Activated naive CD4-positive, alpha-beta T cell treated with anti-CD3 and anti-CD28 coated beads, Interleukin-2, amount 10 ng/mL, durations not matched to agents 7 days and 5 days (primary cell): ENCODE data around the gene ATOH8.

Experiments
- CTCF ChIA-PET: fragments of 350-600 bp; sonication (Branson Sonifier 250); formaldehyde crosslinking; loops from one replicate; lab custom pipeline; 2021; ENCODE audit warnings: antibody characterized with exemption; lab: Charles Lee
- DNase-seq: peaks from one replicate; pipeline ENCODE4 v3.0.0-alpha.2; 2020
- H3K27ac Mint-ChIP-seq: one replicate; pipeline ENCODE4 v1.8.0; 2021; ENCODE audit warnings: mild to moderate bottlenecking, moderate library complexity, mixed read lengths
- H3K27me3 Mint-ChIP-seq: one replicate; pipeline ENCODE4 v1.8.0; 2021; ENCODE audit warnings: mild to moderate bottlenecking, mixed read lengths
- H3K36me3 Mint-ChIP-seq: one replicate; pipeline ENCODE4 v1.8.0; 2021; ENCODE audit warnings: mixed read lengths
- H3K4me1 Mint-ChIP-seq: one replicate; pipeline ENCODE4 v1.8.0; 2021; ENCODE audit warnings: mixed read lengths
- H3K4me3 Mint-ChIP-seq: one replicate; pipeline ENCODE4 v1.8.0; 2021; ENCODE audit warnings: mild to moderate bottlenecking, moderate library complexity, mixed read lengths
- H3K9me3 Mint-ChIP-seq: one replicate; pipeline ENCODE4 v1.8.0; 2021; ENCODE audit warnings: mixed read lengths

The ATOH8 gene

GRCh38 chr2:85734942-85735608 lies 18.7 kb upstream of the ATOH8 start:
- no peak for DNase-seq
- Mint-ChIP-seq H3K27me3 (peaks cover 71% of the 10 kb centered on the region), H3K4me3 (no peak overlapping the region), H3K4me1 (no peaks in the 10 kb centered on the region), H3K9me3 (no peaks in the 10 kb centered on the region), H3K36me3 (no peaks in the 10 kb centered on the region), H3K27ac (no peak overlapping the region)
- CTCF ChIA-PET, result interaction anchor here (1.3 to 3.6 kb wide), 3 partner anchors 15 to 79 kb away, joined by 3 to 12 read pairs (median 4); no protein-coding TSS in a partner anchor

- Mint-ChIP-seq H3K9me3 (no peaks in the 10 kb centered on the region), H3K36me3 (no peaks in the 10 kb centered on the region), H3K27me3 (peaks cover 75% of the 10 kb centered on the region), H3K27ac (no peak overlapping the region), H3K4me3 (no peak overlapping the region), H3K4me1 (no peaks in the 10 kb centered on the region)
- CTCF ChIA-PET, result interaction anchor here (1.3 to 3.6 kb wide), 2 partner anchors 14 to 79 kb away, joined by 4 to 12 read pairs; no protein-coding TSS in a partner anchor
- DNase-seq, result no peak
Observed at GRCh38 chr2:85735691-85736090, 18.1 kb upstream of the ATOH8 start.

GRCh38 chr2:85736456-85737355 lies 17.1 kb upstream of the ATOH8 start:
- DNase-seq, result no peak
- Mint-ChIP-seq H3K4me3 (no peak overlapping the region), H3K36me3 (no peaks in the 10 kb centered on the region), H3K9me3 (no peaks in the 10 kb centered on the region), H3K4me1 (no peaks in the 10 kb centered on the region), H3K27me3 (peaks cover 82% of the 10 kb centered on the region), H3K27ac (no peak overlapping the region)
- CTCF ChIA-PET, result interaction anchor here (1.0 to 3.6 kb wide), 3 partner anchors 12 to 78 kb away, joined by 3 to 12 read pairs (median 5); no protein-coding TSS in a partner anchor

- H3K4me1 Mint-ChIP-seq, result no peaks in the 10 kb centered on the region
- H3K9me3 Mint-ChIP-seq, result no peaks in the 10 kb centered on the region
- no peaks in the 10 kb centered on the region for H3K36me3 Mint-ChIP-seq
- H3K27me3 Mint-ChIP-seq, result peaks cover 88% of the 10 kb centered on the region
- no peak for DNase-seq
- CTCF ChIA-PET, result interaction anchor here (1.0 to 4.5 kb wide), 4 partner anchors 8 to 77 kb away, joined by 3 to 15 read pairs (median 8); no protein-coding TSS in a partner anchor
- H3K4me3 Mint-ChIP-seq, result no peak overlapping the region
- H3K27ac Mint-ChIP-seq, result no peak overlapping the region
Observed at GRCh38 chr2:85737481-85737880, 16.3 kb upstream of the ATOH8 start.

- no peak overlapping the region for H3K4me3 Mint-ChIP-seq
- no peak for DNase-seq
- CTCF ChIA-PET, result interaction anchor here (1.5 to 4.5 kb wide), 3 partner anchors 9 to 60 kb away, joined by 5 to 15 read pairs (median 5); no protein-coding TSS in a partner anchor
- no peak overlapping the region for H3K27ac Mint-ChIP-seq
- peaks cover 88% of the 10 kb centered on the region for H3K27me3 Mint-ChIP-seq
- no peaks in the 10 kb centered on the region for H3K4me1 Mint-ChIP-seq
- no peaks in the 10 kb centered on the region for H3K9me3 Mint-ChIP-seq
- no peaks in the 10 kb centered on the region for H3K36me3 Mint-ChIP-seq
Observed at GRCh38 chr2:85737961-85738360, 15.8 kb upstream of the ATOH8 start.

GRCh38 chr2:85740193-85740592 lies 13.6 kb upstream of the ATOH8 start:
- Mint-ChIP-seq H3K9me3 (no peaks in the 10 kb centered on the region), H3K36me3 (no peaks in the 10 kb centered on the region), H3K4me3 (no peak overlapping the region), H3K4me1 (no peaks in the 10 kb centered on the region), H3K27me3 (peaks cover 88% of the 10 kb centered on the region), H3K27ac (no peak overlapping the region)
- DNase-seq, result no peak
- CTCF ChIA-PET, result interaction anchor here (1.4 to 4.5 kb wide), 3 partner anchors 11 to 62 kb away, joined by 5 to 15 read pairs (median 5); partner anchors contain the start of gene ATOH8

GRCh38 chr2:85741211-85741832 lies 12.5 kb upstream of the ATOH8 start:
- CTCF ChIA-PET, result interaction anchor here (1.0 to 4.5 kb wide), 9 partner anchors 8 to 338 kb away, joined by 3 to 15 read pairs (median 5); partner anchors contain the start of gene ATOH8
- H3K27me3 Mint-ChIP-seq, result peaks cover 93% of the 10 kb centered on the region
- no peaks in the 10 kb centered on the region for H3K36me3 Mint-ChIP-seq
- no peak overlapping the region for H3K4me3 Mint-ChIP-seq
- H3K27ac Mint-ChIP-seq, result no peak overlapping the region
- DNase-seq, result no peak
- no peaks in the 10 kb centered on the region for H3K9me3 Mint-ChIP-seq
- no peaks in the 10 kb centered on the region for H3K4me1 Mint-ChIP-seq

- no peaks in the 10 kb centered on the region for H3K4me1 Mint-ChIP-seq
Observed at GRCh38 chr2:85741833-85742455, 11.8 kb upstream of the ATOH8 start.

GRCh38 chr2:85743304-85743978 lies 10.3 kb upstream of the ATOH8 start:
- no peaks in the 10 kb centered on the region for H3K36me3 Mint-ChIP-seq
- H3K27me3 Mint-ChIP-seq, result peaks cover 95% of the 10 kb centered on the region
- no peaks in the 10 kb centered on the region for H3K4me1 Mint-ChIP-seq
- H3K4me3 Mint-ChIP-seq, result no peak overlapping the region
- no peak overlapping the region for H3K27ac Mint-ChIP-seq
- no peak for DNase-seq
- CTCF ChIA-PET, result interaction anchor here (1.9 to 2.7 kb wide), 3 partner anchors 10 to 70 kb away, joined by 4 to 14 read pairs (median 7); partner anchors contain the start of gene ATOH8
- H3K9me3 Mint-ChIP-seq, result no peaks in the 10 kb centered on the region

More at GRCh38 chr2:85741833-85742455, 11.8 kb upstream of the ATOH8 start:
- Mint-ChIP-seq H3K9me3 (no peaks in the 10 kb centered on the region), H3K27ac (no peak overlapping the region), H3K36me3 (no peaks in the 10 kb centered on the region), H3K27me3 (peaks cover 95% of the 10 kb centered on the region), H3K4me3 (no peak overlapping the region)
- no peak for DNase-seq
- CTCF ChIA-PET, result interaction anchor here (1.0 to 4.5 kb wide), 8 partner anchors 8 to 338 kb away, joined by 3 to 15 read pairs (median 4); partner anchors contain the start of gene ATOH8

- Mint-ChIP-seq H3K4me1 (no peaks in the 10 kb centered on the region), H3K27me3 (peaks cover 97% of the 10 kb centered on the region), H3K27ac (peak overlapping the region; percentile 9), H3K4me3 (no peak overlapping the region), H3K36me3 (no peaks in the 10 kb centered on the region), H3K9me3 (no peaks in the 10 kb centered on the region)
- DNase-seq, result no peak
- CTCF ChIA-PET, result interaction anchor here (2.4 kb wide), 1 partner anchor 15 kb away, joined by 7 read pairs; no protein-coding TSS in a partner anchor
Observed at GRCh38 chr2:85744055-85744454, 9.7 kb upstream of the ATOH8 start.

- H3K27ac Mint-ChIP-seq, result no peak overlapping the region
- H3K4me3 Mint-ChIP-seq, result no peak overlapping the region
- H3K36me3 Mint-ChIP-seq, result no peaks in the 10 kb centered on the region
- no peak for DNase-seq
- H3K4me1 Mint-ChIP-seq, result no peaks in the 10 kb centered on the region
- CTCF ChIA-PET, result interaction anchor here (0.6 to 2.4 kb wide), 6 partner anchors 16 to 81 kb away, joined by 3 to 7 read pairs (median 4); no protein-coding TSS in a partner anchor
- H3K9me3 Mint-ChIP-seq, result no peaks in the 10 kb centered on the region
- peaks cover 100% of the 10 kb centered on the region for H3K27me3 Mint-ChIP-seq
Observed at GRCh38 chr2:85744741-85745601, 8.8 kb upstream of the ATOH8 start.

- no peaks in the 10 kb centered on the region for H3K9me3 Mint-ChIP-seq
- CTCF ChIA-PET, result interaction anchor here (0.6 to 2.4 kb wide), 5 partner anchors 17 to 81 kb away, joined by 3 to 7 read pairs (median 4); no protein-coding TSS in a partner anchor
- peaks cover 100% of the 10 kb centered on the region for H3K27me3 Mint-ChIP-seq
- no peak overlapping the region for H3K4me3 Mint-ChIP-seq
- H3K27ac Mint-ChIP-seq, result no peak overlapping the region
- no peaks in the 10 kb centered on the region for H3K4me1 Mint-ChIP-seq
- DNase-seq, result no peak
- H3K36me3 Mint-ChIP-seq, result no peaks in the 10 kb centered on the region
Observed at GRCh38 chr2:85745619-85746018, 8.2 kb upstream of the ATOH8 start.
